Measurements from ENCODE around the gene CELSR3.

- TF ChIP-seq ZBTB33 (IDR thresholded peaks at IDR 0.05) (no peak), MAX (IDR thresholded peaks at IDR 0.05) (no peak), FOXA1 (IDR thresholded peaks at IDR 0.05) (no peak), YY1 (IDR thresholded peaks at IDR 0.05) (no peak)
Observed at GRCh38 chr3:48698891-48699290, 36.2 kb upstream of the CELSR3 start.
